CD4-positive, alpha-beta memory T cell (primary cell): ENCODE data around the gene NHERF2. TPM values are rescaled to one million over a fixed set of nuclear protein-coding genes. Genes with fewer than 3 reads are reported as not detected.

Experiments
- CTCF ChIA-PET: fragments of 350-600 bp; sonication (Branson Sonifier 250); formaldehyde crosslinking; loops from one replicate; lab custom pipeline; 2021; ENCODE audit warnings: inconsistent platforms; ENCODE audit not compliant: partially characterized antibody; lab: Charles Lee
- POLR2A ChIA-PET: fragments of 350-600 bp; sonication (Branson Sonifier 250); formaldehyde crosslinking; loops from one replicate; lab custom pipeline; 2021; ENCODE audit not compliant: partially characterized antibody; lab: Charles Lee
- DNase-seq, 5 donors: peaks; one replicate each; pipeline versions ENCODE4 v3.0.0 to v3.0.0-alpha.2; 2020 to 2022; ENCODE audit warnings: mixed read lengths in 1 of 5
- H3K27ac ChIP-seq: one replicate; pipeline ENCODE4 v1.7.0; 2013; ENCODE audit warnings: low read depth, low read length
- H3K27me3 ChIP-seq: 2 replicates; pipeline ENCODE4 v1.7.0; 2013; ENCODE audit warnings: mild to moderate bottlenecking, low read length, moderate library complexity; ENCODE audit not compliant: insufficient read depth
- H3K36me3 ChIP-seq: 2 replicates; pipeline ENCODE4 v1.7.0; 2013; ENCODE audit warnings: mild to moderate bottlenecking, low read length, moderate library complexity; ENCODE audit not compliant: insufficient read depth
- H3K4me1 ChIP-seq: 2 replicates; pipeline ENCODE4 v1.7.0; 2013; ENCODE audit warnings: mild to moderate bottlenecking, low read length, moderate library complexity; ENCODE audit not compliant: insufficient read depth
- H3K4me3 ChIP-seq, 2 donors: one replicate each; pipeline ENCODE4 v1.7.0; 2013; ENCODE audit warnings: low read length in 2 of 2, mild to moderate bottlenecking in 1 of 2
- H3K9me3 ChIP-seq, 2 donors: one replicate each; pipeline ENCODE4 v1.7.0; 2013; ENCODE audit warnings: low read length in 2 of 2, control low read depth in 1 of 2; ENCODE audit not compliant: control insufficient read depth in 1 of 2
- H3K27ac Mint-ChIP-seq, 7 donors: one replicate each; pipeline ENCODE4 v1.8.0; 2020 to 2021; ENCODE audit warnings: mixed read lengths in 7 of 7, mild to moderate bottlenecking in 6 of 7, inconsistent platforms in 3 of 7, moderate library complexity in 3 of 7
- H3K27me3 Mint-ChIP-seq, 2 donors: one replicate each; pipeline ENCODE4 v1.8.0; 2020 to 2021; ENCODE audit warnings: mixed read lengths in 2 of 2
- H3K36me3 Mint-ChIP-seq, 2 donors: one replicate each; pipeline ENCODE4 v1.8.0; 2020 to 2021; ENCODE audit warnings: mixed read lengths in 2 of 2, inconsistent platforms in 1 of 2, mild to moderate bottlenecking in 1 of 2
- H3K4me1 Mint-ChIP-seq, 4 donors: one replicate each; pipeline ENCODE4 v1.8.0; 2020 to 2021; ENCODE audit warnings: mixed read lengths in 4 of 4, mild to moderate bottlenecking in 1 of 4
- H3K4me3 Mint-ChIP-seq, 8 donors: one replicate each; pipeline ENCODE4 v1.8.0; 2020 to 2021; ENCODE audit warnings: mixed read lengths in 8 of 8, mild to moderate bottlenecking in 7 of 8, moderate library complexity in 6 of 8, inconsistent platforms in 3 of 8
- H3K9me3 Mint-ChIP-seq, 8 donors: one replicate each; pipeline ENCODE4 v1.8.0; 2020 to 2021; ENCODE audit warnings: mixed read lengths in 8 of 8, mild to moderate bottlenecking in 5 of 8, inconsistent platforms in 3 of 8, moderate library complexity in 1 of 8
- intact Hi-C: fragments of 100-400 bp; cut with micrococcal nuclease; formaldehyde crosslinking; loops from one replicate; pipeline ENCODE4 v1.15.1; 2023
- polyA plus RNA-seq, 2 donors: library from polyadenylated mRNA; unstranded; fragments of 300-500 nt; fragmentation: Illumina TruSeq; gene quantifications; one replicate each; pipeline ENCODE4 v1.2.3, GENCODE V29; 2021
- total RNA-seq, 2 experiments: library from RNA; stranded (reverse); gene quantifications; one replicate each; pipeline ENCODE4 v1.2.3, GENCODE V29; 2021

NHERF2 gene
- total and polyA plus RNA-seq, 4 experiments from 2014 or later, result 0.16 to 2.1 (median 1.1) TPM

DNA sequence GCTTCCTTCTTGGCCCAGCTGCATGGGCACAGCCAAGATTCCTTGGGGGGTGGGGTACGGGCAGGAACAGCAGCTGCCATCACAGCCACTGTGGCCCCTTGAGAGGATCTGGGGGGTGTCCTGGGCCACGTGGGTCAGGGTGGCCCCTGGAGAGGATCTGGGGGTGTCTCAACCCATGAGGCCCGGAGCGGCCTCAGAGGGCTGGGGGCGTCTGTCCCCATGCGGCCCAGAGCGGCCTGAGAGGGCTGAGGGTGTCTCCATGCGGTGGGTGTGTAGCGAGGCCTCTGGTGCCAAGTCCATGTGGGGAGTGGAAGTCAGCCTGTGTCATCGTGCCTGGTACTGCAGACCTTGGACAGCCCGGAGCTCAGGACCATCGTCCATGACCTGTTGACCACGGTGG lies 34.8 kb downstream of the NHERF2 start:
- intact Hi-C loops, result no loop called here
- Histone ChIP-seq H3K36me3 (peaks cover 20% of the 10 kb centered on the region), H3K9me3 (no peaks in the 10 kb centered on the region), H3K27ac (no peak overlapping the region), H3K4me3 (no peak overlapping the region), H3K27me3 (no peaks in the 10 kb centered on the region), H3K4me1 (no peaks in the 10 kb centered on the region)
- peaks cover 8 to 42% of the 10 kb centered on the region in 2 donors for H3K36me3 Mint-ChIP-seq
- H3K4me1 Mint-ChIP-seq, result peaks cover 0 to 1% (median 0%) of the 10 kb centered on the region in 4 donors
- ChIA-PET CTCF (interaction anchor here (1.0 kb wide), 1 partner anchor 79 kb away, joined by 3 read pairs; no protein-coding TSS in a partner anchor), POLR2A (interaction anchor here (0.9 kb wide), 1 partner anchor 31 kb away, joined by 4 read pairs; no protein-coding TSS in a partner anchor)
- no peaks in the 10 kb centered on the region for H3K9me3 Mint-ChIP-seq
- no peak overlapping the region for H3K4me3 Mint-ChIP-seq
- no peak overlapping the region for H3K27ac Mint-ChIP-seq
- no peaks in the 10 kb centered on the region for H3K27me3 Mint-ChIP-seq
- no peak for DNase-seq

DNA sequence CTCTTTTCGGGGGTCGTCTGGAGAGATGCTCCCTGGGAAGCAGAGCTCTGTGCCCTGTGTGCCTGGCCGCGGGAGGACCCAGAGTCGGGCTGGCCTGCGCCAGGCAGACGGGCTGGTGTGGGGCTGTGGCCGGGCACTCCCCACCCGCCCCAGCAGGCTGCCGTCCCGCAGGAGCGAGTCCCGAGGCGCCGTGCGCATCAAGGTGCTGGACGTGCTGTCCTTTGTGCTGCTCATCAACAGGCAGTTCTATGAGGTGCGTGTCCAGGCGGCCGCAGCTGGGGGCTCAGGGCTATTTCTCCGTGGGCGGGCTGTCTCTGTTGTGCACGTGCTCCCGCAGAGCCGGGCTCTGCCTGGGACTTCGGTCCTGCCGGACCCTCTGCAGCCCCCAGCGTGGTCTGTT lies 36.1 kb downstream of the NHERF2 start:
- intact Hi-C loops, result no loop called here
- Mint-ChIP-seq H3K36me3 (peaks cover 11 to 38% of the 10 kb centered on the region in 2 donors), H3K27ac (no peak overlapping the region), H3K4me3 (no peak overlapping the region), H3K27me3 (no peaks in the 10 kb centered on the region), H3K9me3 (no peaks in the 10 kb centered on the region), H3K4me1 (peaks cover 0 to 1% (median 0%) of the 10 kb centered on the region in 4 donors)
- CTCF ChIA-PET, result no interaction called here
- no peak for DNase-seq
- no peaks in the 10 kb centered on the region for H3K4me1 ChIP-seq
- H3K9me3 ChIP-seq, result no peaks in the 10 kb centered on the region
- H3K4me3 ChIP-seq, result no peak overlapping the region
- H3K36me3 ChIP-seq, result peaks cover 17% of the 10 kb centered on the region
- H3K27me3 ChIP-seq, result no peaks in the 10 kb centered on the region
- H3K27ac ChIP-seq, result no peak overlapping the region
- POLR2A ChIA-PET, result no interaction called here

DNA sequence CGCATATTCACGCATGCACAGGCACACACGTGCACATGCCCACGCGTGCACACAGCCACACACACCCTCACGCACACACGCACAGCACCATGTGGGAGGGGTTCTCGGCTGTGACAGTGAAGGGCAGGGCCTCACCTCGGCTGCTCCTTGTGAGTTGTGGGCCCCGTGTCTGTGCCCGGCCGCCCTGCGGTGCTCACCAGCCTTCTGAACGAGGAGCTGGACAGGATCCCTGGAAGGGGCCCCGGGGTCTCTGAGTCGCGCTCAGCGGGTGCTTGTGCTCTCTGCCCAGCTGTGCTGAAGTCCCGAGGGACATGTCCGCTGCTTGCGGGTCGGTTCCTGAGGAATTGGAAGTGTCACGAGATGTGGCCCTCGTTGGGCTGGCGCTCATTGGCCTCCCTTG lies 37.2 kb downstream of the NHERF2 start:
- peaks cover 11 to 37% of the 10 kb centered on the region in 2 donors for H3K36me3 Mint-ChIP-seq
- no peaks in the 10 kb centered on the region for H3K4me1 Mint-ChIP-seq
- intact Hi-C loops, result no loop called here
- H3K4me3 Mint-ChIP-seq, result no peak overlapping the region
- DNase-seq, result no peak
- no peaks in the 10 kb centered on the region for H3K27me3 Mint-ChIP-seq
- Histone ChIP-seq H3K36me3 (peaks cover 17% of the 10 kb centered on the region), H3K27ac (no peak overlapping the region), H3K4me3 (no peak overlapping the region), H3K4me1 (no peaks in the 10 kb centered on the region), H3K9me3 (no peaks in the 10 kb centered on the region), H3K27me3 (no peaks in the 10 kb centered on the region)
- ChIA-PET CTCF (interaction anchor here (0.6 kb wide), 1 partner anchor 135 kb away, joined by 4 read pairs; no protein-coding TSS in a partner anchor), POLR2A (no interaction called here)
- H3K27ac Mint-ChIP-seq, result no peak overlapping the region
- no peaks in the 10 kb centered on the region for H3K9me3 Mint-ChIP-seq

DNA sequence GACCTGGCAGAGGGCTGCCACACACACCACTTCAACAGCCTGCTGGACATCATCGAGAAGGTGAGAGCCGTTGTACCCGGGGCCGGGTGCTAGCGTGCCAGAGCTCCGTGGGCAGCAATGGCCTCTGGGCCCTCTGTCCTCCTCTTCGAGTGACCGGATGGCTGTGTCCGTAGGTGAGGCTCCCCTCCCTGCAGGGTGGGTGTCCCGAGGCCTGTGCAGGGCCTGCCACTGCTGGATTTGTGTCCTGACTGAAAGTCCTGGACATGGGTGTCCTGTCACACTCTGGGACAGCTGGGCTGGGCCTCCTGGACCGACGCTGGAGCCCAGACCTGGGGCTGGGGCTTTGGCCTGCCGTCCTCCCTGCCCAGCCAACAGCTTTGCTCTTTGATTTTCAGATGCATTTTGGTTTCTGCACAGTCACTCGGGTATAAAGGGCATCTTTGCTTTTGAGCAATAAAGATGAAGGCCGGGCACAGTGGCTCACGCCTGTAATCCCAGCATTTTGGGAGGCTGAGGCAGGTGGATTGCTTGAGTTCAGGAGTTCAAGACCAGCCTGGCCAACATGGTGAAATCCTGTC lies 37.8 kb downstream of the NHERF2 start:
- H3K4me3 ChIP-seq, result no peak overlapping the region
- ChIA-PET POLR2A (interaction anchor here (1.0 kb wide), 1 partner anchor 76 kb away, joined by 6 read pairs; no protein-coding TSS in a partner anchor), CTCF (interaction anchor here (0.6 to 0.7 kb wide), 2 partner anchors 136 to 359 kb away, joined by 3 to 4 read pairs; no protein-coding TSS in a partner anchor)
- H3K27me3 ChIP-seq, result no peaks in the 10 kb centered on the region
- Mint-ChIP-seq H3K36me3 (peaks cover 11 to 38% of the 10 kb centered on the region in 2 donors), H3K27me3 (no peaks in the 10 kb centered on the region), H3K4me3 (no peak overlapping the region), H3K4me1 (no peaks in the 10 kb centered on the region), H3K27ac (no peak overlapping the region), H3K9me3 (no peaks in the 10 kb centered on the region)
- no peaks in the 10 kb centered on the region for H3K9me3 ChIP-seq
- no peaks in the 10 kb centered on the region for H3K4me1 ChIP-seq
- intact Hi-C loops, result no loop called here
- H3K27ac ChIP-seq, result no peak overlapping the region
- DNase-seq, result no peak
- peaks cover 17% of the 10 kb centered on the region for H3K36me3 ChIP-seq

DNA sequence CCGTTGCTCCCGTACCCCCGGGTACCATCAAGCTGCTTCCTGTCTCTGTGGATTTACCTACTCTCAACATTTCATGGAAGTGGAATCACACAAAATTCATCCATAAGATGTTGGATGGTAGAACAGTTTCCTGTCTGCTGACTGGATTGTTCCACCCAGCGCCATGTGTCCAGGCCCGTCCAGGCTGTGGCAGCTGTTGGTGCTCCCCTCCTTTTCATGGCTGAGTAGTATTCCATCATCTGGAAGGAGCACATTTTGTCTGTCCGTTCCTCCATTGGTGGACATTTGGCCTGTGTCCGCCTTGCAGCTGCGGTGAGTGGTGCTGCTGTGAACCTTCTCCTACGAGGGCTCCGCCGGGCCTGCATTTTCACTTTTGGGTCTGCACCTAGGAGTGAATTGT lies 39.4 kb downstream of the NHERF2 start:
- ChIA-PET CTCF (interaction anchor here (1.0 kb wide), 1 partner anchor 89 kb away, joined by 3 read pairs; the partner anchor contains the start of gene TRAF7), POLR2A (interaction anchor here (0.9 to 1.2 kb wide), 2 partner anchors 11 to 19 kb away, joined by 3 read pairs; partner anchors contain the start of genes NTHL1 and TSC2)
- H3K4me3 Mint-ChIP-seq, result no peak overlapping the region
- peaks cover 15 to 38% of the 10 kb centered on the region in 2 donors for H3K36me3 Mint-ChIP-seq
- Histone ChIP-seq H3K27me3 (no peaks in the 10 kb centered on the region), H3K4me3 (no peak overlapping the region), H3K36me3 (peaks cover 13% of the 10 kb centered on the region), H3K9me3 (no peaks in the 10 kb centered on the region), H3K4me1 (no peaks in the 10 kb centered on the region), H3K27ac (no peak overlapping the region)
- H3K27ac Mint-ChIP-seq, result peak overlapping the region in 2 of 7 donors; percentile 11 to 25
- no peaks in the 10 kb centered on the region for H3K9me3 Mint-ChIP-seq
- H3K27me3 Mint-ChIP-seq, result no peaks in the 10 kb centered on the region
- intact Hi-C loops, result no loop called here
- no peak for DNase-seq
- H3K4me1 Mint-ChIP-seq, result no peaks in the 10 kb centered on the region

DNA sequence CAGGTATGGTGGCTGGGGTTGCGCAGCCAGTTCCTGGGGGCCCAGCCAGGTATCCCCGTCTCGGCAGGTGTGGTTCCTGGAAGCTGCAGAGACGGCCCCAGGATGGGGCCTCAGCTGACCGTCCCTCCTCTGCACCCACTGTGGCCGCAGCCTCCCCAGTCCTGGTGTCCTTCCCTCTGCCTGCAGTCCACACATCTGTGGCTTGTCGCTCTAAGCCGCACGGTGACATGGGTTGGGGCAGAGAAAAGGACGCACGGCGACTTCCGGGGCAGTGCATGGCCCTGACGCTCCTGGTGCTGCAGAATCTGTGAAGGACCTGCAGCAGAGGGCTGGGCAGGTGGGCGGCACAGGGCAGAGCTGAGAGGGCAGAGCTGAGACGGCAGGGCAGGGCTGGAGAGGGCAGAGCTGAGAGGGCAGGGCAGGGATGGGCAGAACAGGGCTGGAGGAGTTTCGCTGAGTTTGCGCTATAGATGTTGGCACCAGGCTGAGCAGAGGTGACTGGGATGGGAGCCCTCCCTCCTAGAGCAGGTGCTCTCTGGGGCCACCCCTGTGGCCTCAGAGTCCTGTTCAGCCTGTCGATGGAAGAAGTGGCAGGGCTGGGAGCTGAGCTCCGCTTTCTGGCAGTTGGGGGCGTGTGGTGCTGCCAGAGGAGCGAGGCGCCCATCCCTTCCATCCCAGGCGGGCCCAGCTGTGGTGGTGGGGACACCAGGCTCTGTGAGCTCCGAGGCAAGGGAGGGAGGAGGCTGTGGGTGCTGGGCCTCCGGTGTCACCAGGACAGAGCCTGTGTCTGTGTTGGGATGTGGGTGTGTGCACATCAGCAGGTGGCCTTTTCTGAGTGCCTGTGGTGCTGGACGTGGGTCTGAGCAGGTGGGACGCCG lies 44.1 kb downstream of the NHERF2 start:
- H3K9me3 Mint-ChIP-seq, result peaks cover 0 to 2% (median 0%) of the 10 kb centered on the region in 8 donors
- no peaks in the 10 kb centered on the region for H3K27me3 ChIP-seq
- no peak overlapping the region for H3K27ac Mint-ChIP-seq
- peaks cover 25% of the 10 kb centered on the region for H3K36me3 ChIP-seq
- H3K27me3 Mint-ChIP-seq, result no peaks in the 10 kb centered on the region
- H3K4me3 Mint-ChIP-seq, result no peak overlapping the region
- DNase-seq, result no peak
- H3K4me1 ChIP-seq, result no peaks in the 10 kb centered on the region
- intact Hi-C loops, result no loop called here
- no peak overlapping the region for H3K27ac ChIP-seq
- H3K36me3 Mint-ChIP-seq, result peaks cover 13 to 48% of the 10 kb centered on the region in 2 donors
- H3K9me3 ChIP-seq, result no peaks in the 10 kb centered on the region
- no peaks in the 10 kb centered on the region for H3K4me1 Mint-ChIP-seq
- H3K4me3 ChIP-seq, result no peak overlapping the region
- POLR2A ChIA-PET, result no interaction called here
- CTCF ChIA-PET, result no interaction called here
